ENCODE data around the gene PTPN3.

PTPN3 gene

GRCh38 chr9:109463924-109464625 lies 34.0 kb downstream of the PTPN3 start:
- no peak for TF ChIP-seq POLR2A (IDR thresholded peaks at IDR 0.05; ENCODE audit: low read depth, low read length)
- DNase-seq (ENCODE audit: insufficient read length, low spot score), result no peak
- no peak for FAIRE-seq

- no peak for TF ChIP-seq POLR2A (IDR thresholded peaks at IDR 0.05; ENCODE audit: low read depth, low read length)
- DNase-seq (ENCODE audit: insufficient read length, low spot score), result no peak
- no peak for FAIRE-seq
Observed at GRCh38 chr9:109460576-109460975, 37.5 kb downstream of the PTPN3 start.

DNA sequence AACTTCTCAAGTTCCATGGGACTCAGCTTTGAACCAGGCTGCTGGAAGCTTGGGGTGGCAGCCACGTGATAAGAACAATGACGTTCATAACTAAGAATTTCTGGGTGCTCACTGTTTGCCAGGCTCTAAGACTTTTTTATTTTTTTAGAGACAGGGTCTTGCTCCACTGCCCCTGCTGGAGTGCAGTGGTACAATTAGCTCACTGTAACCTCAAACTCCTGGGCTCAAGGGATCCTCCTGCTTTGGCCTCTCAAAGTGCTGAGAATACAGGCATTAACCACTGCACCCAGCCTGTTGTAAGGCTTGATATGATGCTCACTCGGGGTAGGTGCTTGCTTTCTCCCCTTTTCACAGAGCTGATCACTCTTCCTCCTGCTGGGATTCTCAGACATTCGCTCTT lies 38.7 kb downstream of the PTPN3 start:
- DNase-seq (ENCODE audit: insufficient read length, low spot score) (no peak), FAIRE-seq (no peak)
- TF ChIP-seq POLR2A (IDR thresholded peaks at IDR 0.05; ENCODE audit: low read depth, low read length), result no peak

- DNase-seq (ENCODE audit: insufficient read length, low spot score) (no peak), FAIRE-seq (no peak)
- no peak for TF ChIP-seq POLR2A (IDR thresholded peaks at IDR 0.05; ENCODE audit: low read depth, low read length)
Observed at GRCh38 chr9:109458453-109459211, 39.5 kb downstream of the PTPN3 start.

DNA sequence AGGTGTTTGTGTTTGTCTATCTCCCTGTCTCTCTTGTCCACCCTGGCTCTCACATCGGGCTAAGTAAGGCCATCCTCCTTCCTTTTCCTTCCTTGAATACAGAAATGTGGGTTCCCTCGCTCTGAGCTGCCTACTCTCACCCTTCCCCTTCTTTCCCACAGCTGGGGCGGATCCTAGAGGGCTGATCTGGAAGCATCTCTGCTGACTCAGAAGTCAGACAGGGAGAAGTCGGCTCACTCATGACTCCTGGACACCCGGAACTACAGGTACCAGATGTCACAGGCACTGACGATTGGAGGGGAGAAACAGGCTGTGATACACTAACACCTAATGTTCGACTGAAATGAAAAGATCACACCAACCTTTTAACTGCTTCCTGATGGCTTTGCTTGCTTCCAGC lies 41.3 kb downstream of the PTPN3 start:
- FAIRE-seq, result no peak
- no peak for TF ChIP-seq POLR2A (IDR thresholded peaks at IDR 0.05; ENCODE audit: low read depth, low read length)
- DNase-seq (ENCODE audit: insufficient read length, low spot score), result no peak

DNA sequence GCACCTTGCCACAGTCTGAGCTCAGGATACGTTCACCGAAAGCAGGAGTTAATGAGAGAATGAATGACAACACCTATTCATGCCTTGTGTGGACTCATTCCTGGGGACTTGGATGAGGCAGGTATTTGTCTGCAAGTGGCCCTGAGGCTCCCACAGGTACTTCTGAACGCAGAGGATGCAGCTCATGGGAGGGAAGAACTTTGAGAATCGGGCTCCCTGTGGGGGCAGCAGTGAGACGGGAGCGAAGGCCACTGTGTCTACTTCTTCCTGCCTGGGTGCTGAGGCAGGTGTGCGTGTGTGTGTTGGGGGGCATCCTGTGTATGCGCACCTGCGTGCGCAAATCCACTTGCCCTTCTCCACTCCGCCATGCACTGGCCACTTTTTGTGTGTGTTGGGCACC lies 42.2 kb downstream of the PTPN3 start:
- no peak for FAIRE-seq
- TF ChIP-seq POLR2A (IDR thresholded peaks at IDR 0.05; ENCODE audit: low read depth, low read length), result no peak
- DNase-seq (ENCODE audit: insufficient read length, low spot score), result no peak

GRCh38 chr9:109455391-109455790 lies 42.7 kb downstream of the PTPN3 start:
- TF ChIP-seq POLR2A (IDR thresholded peaks at IDR 0.05; ENCODE audit: low read depth, low read length), result no peak
- FAIRE-seq, result no peak
- DNase-seq (ENCODE audit: insufficient read length, low spot score), result no peak

GRCh38 chr9:109454601-109455155 lies 43.4 kb downstream of the PTPN3 start:
- TF ChIP-seq POLR2A (IDR thresholded peaks at IDR 0.05; ENCODE audit: low read depth, low read length), result no peak
- DNase-seq (ENCODE audit: insufficient read length, low spot score) (no peak), FAIRE-seq (no peak)

- no peak for DNase-seq (ENCODE audit: insufficient read length, low spot score)
- no peak for FAIRE-seq
- TF ChIP-seq POLR2A (IDR thresholded peaks at IDR 0.05; ENCODE audit: low read depth, low read length), result no peak
Observed at GRCh38 chr9:109454041-109454440, 44.1 kb downstream of the PTPN3 start.

GRCh38 chr9:109453210-109453842 lies 44.8 kb downstream of the PTPN3 start:
- DNase-seq (ENCODE audit: insufficient read length, low spot score) (peak; percentile 56), FAIRE-seq (peak; percentile 90)
- TF ChIP-seq POLR2A (IDR thresholded peaks at IDR 0.05; ENCODE audit: low read depth, low read length), result no peak

DNA sequence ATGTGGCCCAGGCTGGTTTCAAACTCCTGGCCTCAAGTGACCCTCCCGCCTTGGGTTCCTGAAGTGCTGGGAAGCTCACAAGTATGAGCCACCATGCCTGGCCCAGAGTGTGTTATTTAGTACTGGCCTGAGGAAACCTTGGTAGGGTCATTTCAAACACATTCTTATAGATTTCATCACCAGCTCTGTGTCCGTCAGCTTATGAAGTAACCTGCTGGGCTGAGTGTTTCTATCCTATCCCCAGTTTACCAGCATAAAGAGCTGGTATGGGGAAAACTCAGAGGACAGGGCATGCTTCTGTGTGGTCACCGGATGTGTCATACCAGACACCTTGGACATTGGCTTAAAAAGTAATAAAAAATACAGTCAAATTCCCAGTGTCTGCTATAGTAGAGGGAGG lies 45.3 kb downstream of the PTPN3 start:
- FAIRE-seq, result peak; percentile 89
- peak; percentile 85 for DNase-seq (ENCODE audit: insufficient read length, low spot score)
- TF ChIP-seq POLR2A (IDR thresholded peaks at IDR 0.05; ENCODE audit: low read depth, low read length), result no peak

- FAIRE-seq, result no peak
- no peak for TF ChIP-seq POLR2A (IDR thresholded peaks at IDR 0.05; ENCODE audit: low read depth, low read length)
- DNase-seq (ENCODE audit: insufficient read length, low spot score), result no peak
Observed at GRCh38 chr9:109451311-109452025, 46.6 kb downstream of the PTPN3 start.

DNA sequence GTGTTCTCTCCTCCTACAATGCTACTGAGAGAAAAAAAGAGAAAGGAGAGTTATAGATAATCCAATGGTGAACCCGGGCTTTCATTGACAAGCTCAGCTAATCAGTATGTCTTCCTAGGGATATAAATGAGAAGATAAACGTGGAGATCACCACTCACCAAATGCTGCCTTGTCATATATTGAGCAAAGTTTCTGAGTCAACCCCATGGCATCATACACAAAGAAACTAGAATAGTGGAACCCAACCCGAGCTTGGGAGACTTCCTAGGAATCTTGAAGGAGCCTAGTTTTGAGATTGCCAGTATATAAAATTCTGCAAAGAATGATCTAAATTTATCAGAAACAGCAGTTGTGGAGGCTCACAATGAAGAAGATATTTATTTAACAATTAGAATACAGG lies 47.8 kb downstream of the PTPN3 start:
- no peak for TF ChIP-seq POLR2A (IDR thresholded peaks at IDR 0.05; ENCODE audit: low read depth, low read length)
- DNase-seq (ENCODE audit: insufficient read length, low spot score) (no peak), FAIRE-seq (no peak)

Data from H54 (cell line).